ENCODE measurements around the gene PRKN.

DNA sequence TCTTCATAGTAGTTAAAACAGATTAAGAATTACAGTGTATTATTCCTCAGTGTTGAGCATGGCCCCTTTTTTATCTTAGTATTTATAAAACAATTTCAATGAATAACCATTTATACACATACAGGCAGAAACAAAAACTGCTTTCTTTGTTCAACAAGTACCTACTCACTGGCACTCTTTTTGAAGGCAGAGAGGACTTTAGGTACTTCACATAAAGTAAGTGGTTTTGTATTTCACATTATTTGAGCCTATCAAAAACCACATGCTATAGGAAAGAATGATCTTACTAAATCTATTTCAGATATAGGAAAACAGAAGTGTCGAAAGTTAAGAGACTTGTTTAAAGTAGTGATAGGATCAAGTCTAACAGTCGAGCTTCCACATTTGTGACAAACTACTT lies 73.8 kb downstream of the PRKN start:
- TF ChIP-seq, protein P1, sequence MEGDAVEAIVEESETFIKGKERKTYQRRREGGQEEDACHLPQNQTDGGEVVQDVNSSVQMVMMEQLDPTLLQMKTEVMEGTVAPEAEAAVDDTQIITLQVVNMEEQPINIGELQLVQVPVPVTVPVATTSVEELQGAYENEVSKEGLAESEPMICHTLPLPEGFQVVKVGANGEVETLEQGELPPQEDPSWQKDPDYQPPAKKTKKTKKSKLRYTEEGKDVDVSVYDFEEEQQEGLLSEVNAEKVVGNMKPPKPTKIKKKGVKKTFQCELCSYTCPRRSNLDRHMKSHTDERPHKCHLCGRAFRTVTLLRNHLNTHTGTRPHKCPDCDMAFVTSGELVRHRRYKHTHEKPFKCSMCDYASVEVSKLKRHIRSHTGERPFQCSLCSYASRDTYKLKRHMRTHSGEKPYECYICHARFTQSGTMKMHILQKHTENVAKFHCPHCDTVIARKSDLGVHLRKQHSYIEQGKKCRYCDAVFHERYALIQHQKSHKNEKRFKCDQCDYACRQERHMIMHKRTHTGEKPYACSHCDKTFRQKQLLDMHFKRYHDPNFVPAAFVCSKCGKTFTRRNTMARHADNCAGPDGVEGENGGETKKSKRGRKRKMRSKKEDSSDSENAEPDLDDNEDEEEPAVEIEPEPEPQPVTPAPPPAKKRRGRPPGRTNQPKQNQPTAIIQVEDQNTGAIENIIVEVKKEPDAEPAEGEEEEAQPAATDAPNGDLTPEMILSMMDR (IDR thresholded peaks at IDR 0.05; ENCODE audit: low read depth, low read length), result no peak
- TF ChIP-seq EZH2phosphoT487 (IDR thresholded peaks at IDR 0.05; ENCODE audit: low read depth), result no peak

Measured in OCI-LY3 (cell line).